ENCODE data around the gene PCGF5.
"Not testable (repeated sequence)": the region's sequence is repeated elsewhere in the genome, so short reads cannot be mapped to it uniquely, and the experiment has no call there.

Gene PCGF5

DNA sequence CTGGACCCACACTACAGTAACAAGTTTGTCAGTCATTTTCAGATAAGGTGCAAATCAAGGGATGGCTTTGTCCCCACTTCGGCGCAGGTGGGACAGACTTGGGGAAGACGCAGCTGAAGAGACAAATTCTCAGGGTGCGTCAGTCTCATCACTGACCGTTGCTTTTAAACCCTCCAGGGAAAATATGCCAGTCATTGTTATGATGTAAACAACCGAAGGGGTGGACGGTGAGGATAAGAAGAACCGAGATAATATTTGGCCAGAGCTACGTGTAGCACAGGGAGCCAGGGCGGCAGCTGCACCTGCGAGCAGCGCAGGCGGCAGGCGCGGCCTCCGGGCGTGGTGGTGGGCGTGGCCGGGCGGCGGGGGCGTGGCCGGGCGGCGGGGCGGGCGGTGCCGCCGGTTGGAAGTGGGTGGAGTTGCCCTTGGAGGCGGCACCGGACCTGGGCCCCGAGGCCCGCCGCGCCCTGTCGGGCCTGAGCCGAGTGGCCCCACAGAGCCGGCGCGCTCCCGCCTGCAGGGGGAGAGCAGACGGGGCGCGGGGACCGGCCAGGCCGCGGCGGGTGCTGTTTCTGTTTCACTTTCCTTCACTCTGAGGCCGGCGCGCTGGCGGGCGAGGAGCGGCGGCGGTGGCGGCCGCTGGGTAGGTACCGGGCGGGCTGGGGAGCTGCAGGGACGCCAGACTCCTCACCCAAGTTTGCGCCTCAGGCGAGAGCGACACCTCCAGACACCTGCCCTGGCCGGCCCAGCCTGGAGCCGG, at the start of gene PCGF5:
TSS of gene PCGF5 (plus strand) at position 470 of the 760 bp plus-strand sequence. CDS start 2,209 bp downstream, outside the sequence.
- no peaks in the 10 kb centered on the region for H3K9me3 ChIP-seq

DNA sequence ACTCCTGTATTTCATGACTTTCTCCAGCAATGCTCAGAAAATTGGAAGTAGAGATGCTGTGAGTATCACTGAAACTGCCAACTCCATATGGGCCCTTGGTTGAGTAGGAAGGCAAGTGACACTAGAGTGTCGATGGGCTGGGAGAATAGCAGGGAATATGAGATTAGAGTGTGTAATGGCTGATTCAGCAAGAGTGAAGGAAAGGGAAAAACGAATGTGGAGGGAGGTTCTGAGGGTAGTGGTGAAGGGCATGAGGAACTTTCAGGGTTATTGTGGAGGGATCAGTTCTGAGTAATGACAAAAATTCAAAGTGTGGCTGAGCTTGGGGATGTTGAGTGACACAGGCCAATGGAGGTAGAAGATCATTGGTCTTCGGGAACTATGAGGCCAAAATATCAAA, 49.0 kb upstream of the PCGF5 start:
- H3K9me3 ChIP-seq, result no peaks in the 10 kb centered on the region; the same call in 1 of the 2 replicates
- no peaks in the 10 kb centered on the region for H3K36me3 ChIP-seq (replicated peaks)
- no peak overlapping the region for H3K4me3 ChIP-seq
- H3K4me1 ChIP-seq, result no peaks in the 10 kb centered on the region
- no peaks in the 10 kb centered on the region for H3K27me3 ChIP-seq (ENCODE audit: low read depth)
- DNase-seq (ENCODE audit: low spot score in 2 of 2), result no peak
- in situ Hi-C loops (cut with MboI; ENCODE audit: low sequenced_read_pairs), result no loop called here

More for the DNA sequence above, at the start of gene PCGF5:
- H3K27me3 ChIP-seq (ENCODE audit: low read depth), result no peaks in the 10 kb centered on the region
- peaks cover 5% of the 10 kb centered on the region; the same call in 1 of the 2 replicates for H3K4me1 ChIP-seq
- H3K36me3 ChIP-seq (replicated peaks), result peaks cover 5% of the 10 kb centered on the region
- DNase-seq (ENCODE audit: low spot score in 2 of 2), result peak; percentile 82 to 91
- H3K4me3 ChIP-seq, result peak within 1 kb of the TSS; percentile 76
- in situ Hi-C loops (cut with MboI; ENCODE audit: low sequenced_read_pairs), result no loop called here

DNA sequence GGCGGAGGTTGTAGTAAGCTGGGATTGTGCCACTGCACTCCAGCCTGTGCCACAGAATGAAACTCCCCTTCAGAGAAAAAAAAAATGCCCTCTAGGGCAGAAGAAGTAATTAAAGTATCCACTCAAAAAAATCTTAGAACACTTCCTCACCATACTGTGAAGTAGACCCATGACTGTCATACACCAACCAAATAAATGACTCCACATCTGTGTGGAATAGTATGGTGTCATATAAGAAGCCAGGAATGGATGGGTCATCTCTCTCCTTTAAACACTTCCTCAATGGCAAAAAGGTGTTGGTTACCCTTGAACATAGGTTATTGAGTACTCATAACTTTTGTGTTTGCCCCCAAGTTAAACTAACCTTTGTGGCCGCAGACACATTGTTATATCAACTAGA, 48.1 kb upstream of the PCGF5 start:
- DNase-seq (ENCODE audit: low spot score in 2 of 2), result no peak
- H3K4me3 ChIP-seq, result no peak overlapping the region
- H3K9me3 ChIP-seq, result no peaks in the 10 kb centered on the region; the same call in 1 of the 2 replicates
- H3K4me1 ChIP-seq, result no peaks in the 10 kb centered on the region
- in situ Hi-C loops (cut with MboI; ENCODE audit: low sequenced_read_pairs), result no loop called here
- H3K27me3 ChIP-seq (ENCODE audit: low read depth), result no peaks in the 10 kb centered on the region
- H3K36me3 ChIP-seq (replicated peaks), result no peaks in the 10 kb centered on the region

DNA sequence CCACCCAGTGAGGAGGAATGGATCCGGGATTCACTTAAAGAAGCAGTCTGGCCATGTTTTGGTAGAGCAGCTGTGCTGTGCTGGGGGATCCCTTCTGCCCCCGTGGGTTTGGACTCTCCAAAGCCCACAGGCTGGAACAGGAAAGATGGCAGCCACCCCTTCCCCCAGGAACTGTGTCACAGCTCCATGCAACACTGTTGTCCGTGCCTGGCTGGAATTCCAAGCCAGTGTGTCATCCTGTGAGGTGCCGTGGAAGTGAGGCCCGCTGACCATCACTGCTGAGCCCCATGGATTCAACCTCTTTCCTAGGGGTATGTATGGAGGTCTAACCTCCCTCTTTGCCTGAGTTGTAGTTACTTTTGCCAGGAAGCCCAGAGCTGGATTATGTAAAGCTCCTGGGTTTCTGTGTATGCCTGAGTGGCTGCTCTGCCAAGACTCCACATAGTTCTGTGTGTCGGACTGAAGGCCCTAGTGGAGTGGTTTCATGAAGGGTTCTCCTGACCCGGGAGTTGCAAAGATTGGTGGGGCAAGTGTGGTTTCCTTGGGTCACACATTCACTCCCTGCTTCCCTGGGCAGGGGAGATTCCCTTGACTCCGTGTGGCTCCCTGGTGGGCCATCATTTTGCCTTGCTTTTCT, 35.1 kb upstream of the PCGF5 start:
- DNase-seq (ENCODE audit: low spot score in 2 of 2), result no peak
- Histone ChIP-seq H3K4me3 (no peak overlapping the region), H3K27me3 (ENCODE audit: low read depth) (no peaks in the 10 kb centered on the region), H3K36me3 (replicated peaks) (no peaks in the 10 kb centered on the region), H3K9me3 (no peaks in the 10 kb centered on the region; the same call in 1 of the 2 replicates), H3K4me1 (no peaks in the 10 kb centered on the region)
- in situ Hi-C loops (cut with MboI; ENCODE audit: low sequenced_read_pairs), result no loop called here

- no peak overlapping the region for H3K4me3 ChIP-seq
- no peaks in the 10 kb centered on the region for H3K36me3 ChIP-seq (replicated peaks)
- H3K4me1 ChIP-seq, result no peaks in the 10 kb centered on the region
- H3K27me3 ChIP-seq (ENCODE audit: low read depth), result no peaks in the 10 kb centered on the region
- no peak for DNase-seq (ENCODE audit: low spot score in 2 of 2)
- in situ Hi-C loops (cut with MboI; ENCODE audit: low sequenced_read_pairs), result no loop called here
- H3K9me3 ChIP-seq, result no peaks in the 10 kb centered on the region
These were observed 33.3 kb upstream of the PCGF5 start for GRCh38 chr10:91187156-91187555.

- H3K36me3 ChIP-seq (replicated peaks); DNase-seq (ENCODE audit: low spot score in 2 of 2); H3K9me3 ChIP-seq; H3K4me1 ChIP-seq; in situ Hi-C loops (cut with MboI; ENCODE audit: low sequenced_read_pairs); H3K4me3 ChIP-seq; H3K27me3 ChIP-seq (ENCODE audit: low read depth): not testable (repeated sequence)
These were observed 32.5 kb upstream of the PCGF5 start for GRCh38 chr10:91188010-91188409.

DNA sequence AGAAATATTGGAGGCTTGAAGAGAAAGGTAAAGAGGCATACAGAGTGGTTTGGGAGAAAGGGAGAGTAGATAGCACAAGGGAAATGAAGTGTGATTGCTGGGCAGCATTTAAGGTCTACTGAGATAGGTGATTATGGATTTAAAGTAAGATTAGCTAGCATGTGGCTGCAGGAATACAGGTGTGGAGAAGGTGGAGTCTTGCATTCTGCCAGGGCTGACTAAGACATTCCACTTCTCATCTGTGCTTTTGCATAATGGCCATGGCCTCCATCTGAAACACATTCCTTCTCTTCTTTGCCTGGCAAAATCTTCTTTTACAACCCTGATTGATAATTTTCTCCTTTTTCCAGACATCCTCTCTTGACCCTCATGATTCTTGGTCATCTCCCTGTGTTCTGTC, 31.6 kb upstream of the PCGF5 start:
- in situ Hi-C loops (cut with MboI; ENCODE audit: low sequenced_read_pairs), result no loop called here
- DNase-seq (ENCODE audit: low spot score in 2 of 2), result no peak

GRCh38 chr10:91190388-91190870, 30.0 kb upstream of the PCGF5 start:
- in situ Hi-C loops (cut with MboI; ENCODE audit: low sequenced_read_pairs), result no loop called here
- no peaks in the 10 kb centered on the region for H3K36me3 ChIP-seq (replicated peaks)
- H3K4me1 ChIP-seq, result no peaks in the 10 kb centered on the region
- DNase-seq (ENCODE audit: low spot score in 2 of 2), result no peak
- no peaks in the 10 kb centered on the region for H3K27me3 ChIP-seq (ENCODE audit: low read depth)
- no peaks in the 10 kb centered on the region for H3K9me3 ChIP-seq
- H3K4me3 ChIP-seq, result no peak overlapping the region

More for the DNA sequence above, 31.6 kb upstream of the PCGF5 start:
- Histone ChIP-seq H3K27me3 (ENCODE audit: low read depth) (no peaks in the 10 kb centered on the region), H3K9me3 (no peaks in the 10 kb centered on the region), H3K4me3 (no peak overlapping the region), H3K36me3 (replicated peaks) (no peaks in the 10 kb centered on the region), H3K4me1 (no peaks in the 10 kb centered on the region)

GRCh38 chr10:91190876-91191583, 29.4 kb upstream of the PCGF5 start:
- Histone ChIP-seq H3K27me3 (ENCODE audit: low read depth) (no peaks in the 10 kb centered on the region), H3K4me3 (no peak overlapping the region), H3K4me1 (no peaks in the 10 kb centered on the region), H3K9me3 (no peaks in the 10 kb centered on the region), H3K36me3 (replicated peaks) (no peaks in the 10 kb centered on the region)
- no peak for DNase-seq (ENCODE audit: low spot score in 2 of 2)
- in situ Hi-C loops (cut with MboI; ENCODE audit: low sequenced_read_pairs), result no loop called here

GRCh38 chr10:91191584-91191919, 28.9 kb upstream of the PCGF5 start:
- Histone ChIP-seq H3K27me3 (ENCODE audit: low read depth) (no peaks in the 10 kb centered on the region), H3K36me3 (replicated peaks) (no peaks in the 10 kb centered on the region), H3K4me1 (no peaks in the 10 kb centered on the region), H3K4me3 (no peak overlapping the region), H3K9me3 (no peaks in the 10 kb centered on the region)
- in situ Hi-C loops (cut with MboI; ENCODE audit: low sequenced_read_pairs), result no loop called here
- DNase-seq (ENCODE audit: low spot score in 2 of 2), result no peak

- in situ Hi-C loops (cut with MboI; ENCODE audit: low sequenced_read_pairs), result no loop called here
- H3K36me3 ChIP-seq (replicated peaks), result no peaks in the 10 kb centered on the region
- H3K9me3 ChIP-seq, result no peaks in the 10 kb centered on the region
- no peaks in the 10 kb centered on the region for H3K27me3 ChIP-seq (ENCODE audit: low read depth)
- no peaks in the 10 kb centered on the region for H3K4me1 ChIP-seq
- no peak overlapping the region for H3K4me3 ChIP-seq
- no peak for DNase-seq (ENCODE audit: low spot score in 2 of 2)
These were observed 25.8 kb upstream of the PCGF5 start for GRCh38 chr10:91194497-91195179.

GRCh38 chr10:91196268-91197048, 24.0 kb upstream of the PCGF5 start:
- in situ Hi-C loops (cut with MboI; ENCODE audit: low sequenced_read_pairs), result no loop called here
- no peaks in the 10 kb centered on the region for H3K9me3 ChIP-seq
- no peaks in the 10 kb centered on the region for H3K4me1 ChIP-seq
- no peak overlapping the region for H3K4me3 ChIP-seq
- no peaks in the 10 kb centered on the region for H3K27me3 ChIP-seq (ENCODE audit: low read depth)
- H3K36me3 ChIP-seq (replicated peaks), result no peaks in the 10 kb centered on the region
- no peak for DNase-seq (ENCODE audit: low spot score in 2 of 2)

DNA sequence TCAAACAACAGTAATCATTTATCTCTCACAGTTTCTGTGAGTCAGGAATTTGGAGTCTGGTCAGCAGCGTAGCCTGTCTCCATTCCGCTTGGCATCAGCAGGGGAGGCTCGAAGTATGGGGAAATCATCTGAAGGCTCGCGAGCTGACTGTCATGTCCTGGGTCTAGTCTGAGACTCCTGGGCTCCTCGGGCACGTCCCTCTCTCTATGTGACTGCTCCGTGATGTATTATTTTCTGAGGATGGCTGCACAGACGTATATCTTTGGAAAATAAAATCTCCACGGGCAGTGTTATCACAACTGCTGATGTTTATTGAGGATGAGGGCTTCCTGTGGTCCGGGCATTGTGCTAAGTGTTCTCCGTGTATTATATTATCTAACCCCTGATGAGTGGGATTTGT, 23.3 kb upstream of the PCGF5 start:
- no peak overlapping the region for H3K4me3 ChIP-seq
- H3K27me3 ChIP-seq (ENCODE audit: low read depth), result no peaks in the 10 kb centered on the region
- H3K36me3 ChIP-seq (replicated peaks), result no peaks in the 10 kb centered on the region
- no peaks in the 10 kb centered on the region for H3K9me3 ChIP-seq
- in situ Hi-C loops (cut with MboI; ENCODE audit: low sequenced_read_pairs), result no loop called here
- H3K4me1 ChIP-seq, result no peaks in the 10 kb centered on the region
- DNase-seq (ENCODE audit: low spot score in 2 of 2), result no peak
